ENCODE data around the gene GPR153. TPM values are rescaled to one million over a fixed set of nuclear protein-coding genes. Genes with fewer than 3 reads are reported as not detected.
"Not testable (repeated sequence)": the region's sequence is repeated elsewhere in the genome, so short reads cannot be mapped to it uniquely, and the experiment has no call there.

The GPR153 gene
- total RNA-seq, 2 donors from 2014 or later, result 9.3 to 11.8 TPM

DNA sequence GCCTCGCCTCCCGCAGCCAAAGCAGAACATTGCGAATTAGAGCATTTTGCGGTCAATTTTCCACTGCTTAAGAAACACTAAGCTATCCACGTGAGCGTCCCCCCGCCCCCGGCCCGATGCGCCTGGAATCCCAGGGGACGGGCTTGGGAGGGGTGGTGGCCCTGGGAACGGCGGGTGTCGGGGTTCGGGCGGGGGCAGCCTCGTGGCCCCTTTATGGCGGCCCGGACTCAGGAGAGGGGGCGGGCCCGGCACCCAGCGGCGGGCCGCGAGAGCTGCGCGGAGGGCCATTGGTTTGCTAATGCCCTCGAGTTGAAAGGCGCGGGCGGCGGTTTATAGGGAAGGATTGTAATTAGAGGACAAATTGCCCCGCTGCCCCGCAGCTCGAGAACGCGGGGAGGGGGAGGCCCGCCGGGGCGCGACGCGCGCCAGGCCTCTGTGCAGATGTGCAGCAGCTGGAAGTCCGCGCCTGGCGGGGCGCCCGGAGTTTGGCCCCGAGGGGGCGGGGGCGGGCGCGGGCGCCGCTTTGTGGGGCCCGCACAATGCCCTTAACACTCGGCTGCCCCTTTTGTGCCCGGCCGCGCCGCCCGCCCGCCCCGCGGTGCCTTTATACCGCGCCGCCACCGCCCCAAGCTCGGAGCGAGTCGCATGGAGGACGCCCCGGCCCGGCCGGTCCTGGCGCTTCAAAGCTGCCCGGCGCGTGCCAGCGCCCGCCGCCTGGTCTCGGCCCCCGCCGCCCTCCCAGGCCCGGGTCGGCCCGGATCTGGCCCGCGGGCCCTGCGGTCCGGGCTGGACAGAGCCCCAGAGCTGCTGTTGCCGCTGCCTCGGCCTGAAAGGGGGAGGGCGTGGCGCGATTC, 18.8 kb downstream of the GPR153 start:
- intact Hi-C loops (cut with DNase I), result loop anchor here in 1 of 2 donors (5.0 to 10.0 kb wide), 2 partner anchors 35 to 187 kb away; partner anchors contain the start of gene RNF207
- no peak for DNase-seq (ENCODE audit: low spot score)

DNA sequence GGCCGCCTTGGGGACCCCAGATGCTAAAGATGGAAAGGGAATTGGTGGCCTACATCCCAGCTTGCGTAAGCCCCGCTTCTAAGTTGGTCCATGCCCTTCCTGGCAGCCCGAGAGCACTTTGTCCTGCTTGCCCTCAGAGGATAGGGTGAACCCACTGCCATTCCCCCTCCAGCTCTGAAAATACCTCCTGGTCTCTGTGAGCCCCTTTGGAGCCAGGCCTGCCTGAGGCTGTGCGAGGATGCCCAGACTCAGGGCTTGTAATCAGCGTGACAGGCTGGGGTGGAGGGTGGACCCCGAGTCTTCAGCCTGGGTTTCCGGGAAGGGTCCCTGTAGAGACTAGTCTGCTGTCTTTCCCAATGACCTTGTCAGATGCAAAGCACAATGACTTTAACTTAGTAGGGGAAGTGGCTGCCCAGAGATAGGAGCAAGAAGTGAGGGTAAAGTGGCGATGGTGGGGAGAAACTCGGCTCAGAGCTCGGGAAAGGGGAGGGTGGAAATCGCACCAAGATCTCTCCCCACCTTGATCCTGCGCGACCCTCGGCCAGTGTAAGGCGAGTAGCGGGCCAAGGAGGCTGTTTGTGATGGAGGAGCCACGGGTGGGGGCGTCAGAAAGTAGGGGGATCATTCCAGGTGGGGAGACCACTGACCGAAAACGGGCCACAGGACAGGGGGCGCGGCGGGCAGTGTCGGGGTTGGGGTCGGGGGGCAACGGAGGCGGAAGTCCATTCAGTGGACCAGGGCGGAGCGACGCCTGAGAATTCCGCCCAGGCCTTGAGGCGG, 19.6 kb downstream of the GPR153 start:
- intact Hi-C loops (cut with DNase I), result loop anchor here in 1 of 2 donors (5.0 to 10.0 kb wide), 2 partner anchors 34 to 186 kb away; partner anchors contain the start of gene RNF207
- no peak for DNase-seq (ENCODE audit: low spot score)

DNA sequence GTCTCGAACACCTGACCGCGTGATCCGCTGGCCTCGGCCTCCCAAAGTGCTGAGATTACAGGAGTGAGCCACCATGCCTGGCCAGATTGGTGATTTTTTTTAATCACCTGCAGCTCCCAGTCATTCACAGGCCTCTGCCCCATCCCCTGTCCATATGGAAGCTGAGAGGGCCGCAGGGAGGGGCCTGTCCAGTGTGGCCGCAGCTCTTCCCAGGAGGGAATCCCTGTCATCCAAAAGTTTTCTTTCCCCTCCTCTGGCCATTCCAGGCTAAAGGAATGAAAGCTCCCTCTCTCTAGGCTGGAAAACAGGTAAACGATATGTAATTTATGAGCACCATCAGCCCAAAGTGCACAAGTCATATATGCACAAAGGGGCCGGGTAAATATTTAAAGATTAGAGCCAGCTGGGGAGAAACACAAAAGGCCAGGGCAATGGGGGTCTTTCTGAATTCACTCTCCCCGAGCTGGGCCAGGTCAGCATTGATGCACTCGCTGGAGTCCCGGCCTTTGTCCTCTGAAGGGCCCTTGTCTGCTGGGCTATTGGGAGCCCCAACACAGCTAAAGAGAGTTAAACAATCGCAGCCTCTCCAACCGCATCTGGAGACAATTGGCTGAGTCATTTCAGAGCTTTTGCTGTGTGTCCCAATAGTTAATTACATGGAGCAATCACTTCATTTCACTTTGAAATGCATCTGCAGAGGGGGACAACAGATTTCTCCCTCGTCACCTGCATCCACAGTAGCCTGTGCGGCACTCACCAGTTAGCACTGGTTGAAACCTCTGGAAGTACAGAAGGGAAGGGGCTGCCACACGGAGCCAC, 20.7 kb downstream of the GPR153 start:
- DNase-seq (ENCODE audit: low spot score), result no peak
- intact Hi-C loops (cut with DNase I), result loop anchor here in 1 of 2 donors (5.0 to 10.0 kb wide), 2 partner anchors 33 to 185 kb away; partner anchors contain the start of gene RNF207

DNA sequence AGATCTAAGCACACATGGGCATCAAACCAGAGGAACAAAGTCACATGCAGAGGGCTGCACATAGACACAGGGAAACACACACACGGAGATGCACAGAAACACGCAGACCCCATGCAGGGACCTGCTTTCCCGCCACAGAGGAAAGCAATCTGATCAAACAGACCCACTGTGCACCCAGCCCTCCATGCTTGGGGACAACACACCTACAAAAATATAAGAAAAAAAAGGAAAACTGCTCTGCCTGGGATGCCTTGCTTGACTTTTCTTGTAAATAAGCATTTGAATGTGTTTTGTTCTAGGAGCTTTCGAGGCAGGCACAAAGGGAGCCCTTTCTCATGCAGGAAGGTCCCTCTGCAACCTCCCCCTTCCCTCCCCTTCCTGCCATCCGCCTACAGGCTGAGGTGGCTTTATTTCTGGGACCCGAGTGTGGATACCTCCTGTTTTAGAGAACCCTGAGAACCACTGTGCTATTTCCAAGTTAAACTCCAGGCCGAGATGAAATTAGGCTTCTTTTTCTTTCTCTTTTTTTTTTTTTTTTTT, 21.6 kb downstream of the GPR153 start:
- intact Hi-C loops (cut with DNase I), result no loop called here
- no peak for DNase-seq (ENCODE audit: low spot score)

DNA sequence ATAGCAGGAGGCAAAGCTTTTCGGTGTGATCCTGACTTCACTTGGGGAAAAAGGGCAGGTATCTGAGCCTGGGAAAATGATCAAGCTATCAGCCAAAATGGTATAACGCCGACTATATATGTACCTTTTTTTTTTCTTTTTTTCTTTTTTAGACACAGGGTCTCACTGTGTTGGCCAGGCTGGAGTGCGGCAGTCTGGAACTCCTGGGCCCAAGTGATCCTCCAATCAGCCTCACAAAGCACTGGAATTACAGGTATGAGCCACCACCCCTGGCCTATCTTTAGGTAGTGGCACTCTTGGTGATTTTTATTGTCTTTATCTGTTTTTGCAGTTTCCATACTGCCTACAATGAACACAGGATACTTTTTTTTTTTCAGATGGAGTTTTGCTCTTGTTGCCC, 23.8 kb downstream of the GPR153 start:
- intact Hi-C loops (cut with DNase I), result no loop called here
- DNase-seq (ENCODE audit: low spot score), result no peak

DNA sequence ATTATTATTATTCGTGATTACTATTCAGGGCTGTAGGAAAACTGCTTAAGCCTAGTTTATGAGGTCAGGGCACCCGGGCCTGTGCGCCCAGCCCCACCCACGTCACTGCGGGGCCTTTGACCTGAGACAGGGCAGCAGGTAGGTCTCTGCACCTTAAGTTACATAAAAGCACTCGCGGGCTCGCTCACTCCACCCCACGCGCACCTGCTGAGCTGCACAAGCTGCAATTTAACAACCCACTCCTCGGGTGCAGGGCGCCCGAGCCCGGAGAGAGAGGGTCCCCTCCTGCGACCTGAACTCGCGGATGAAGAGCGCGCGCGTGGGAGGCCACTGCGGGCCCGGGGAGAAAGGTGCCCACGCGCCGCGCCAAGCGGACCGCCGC, 25.6 kb downstream of the GPR153 start:
- intact Hi-C loops (cut with DNase I), result no loop called here
- DNase-seq (ENCODE audit: low spot score), result no peak

DNA sequence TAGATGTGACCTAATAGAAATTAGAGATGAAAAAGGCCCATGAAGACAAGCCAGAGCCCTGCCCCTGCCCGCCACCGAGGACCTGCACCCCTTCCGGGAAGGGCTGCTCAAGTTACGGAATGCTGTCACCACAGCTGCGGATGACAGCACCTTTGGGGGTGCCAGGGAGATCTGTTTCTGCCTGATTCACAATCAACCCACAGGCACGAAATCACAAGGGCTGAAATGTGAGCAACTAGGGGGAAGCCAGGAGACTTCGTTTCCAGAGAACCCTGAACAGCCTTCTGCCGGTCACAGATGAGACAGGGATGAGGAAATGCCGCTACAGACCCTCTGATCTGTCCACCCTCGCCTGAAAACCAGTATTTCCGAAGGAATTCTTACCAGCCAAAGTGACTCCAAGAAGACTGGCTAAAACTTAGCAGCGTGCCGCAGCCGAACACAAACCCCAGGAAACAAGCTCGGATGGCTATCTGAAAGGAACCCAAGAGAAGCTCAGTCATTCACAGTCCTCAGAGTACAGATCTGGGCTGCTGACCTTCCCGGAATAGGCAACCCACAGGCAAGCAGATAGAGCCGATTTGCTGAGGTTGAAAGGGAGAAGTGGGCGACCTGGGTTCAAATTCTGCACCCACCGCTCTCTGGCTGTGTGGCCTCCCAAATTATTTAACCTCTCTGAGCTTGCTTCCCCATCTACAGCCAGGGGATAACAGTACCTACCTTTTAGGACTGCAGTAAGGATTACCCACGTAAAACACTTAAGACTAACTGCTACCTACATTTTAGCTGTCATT, 26.2 kb downstream of the GPR153 start:
- intact Hi-C loops (cut with DNase I), result no loop called here

DNA sequence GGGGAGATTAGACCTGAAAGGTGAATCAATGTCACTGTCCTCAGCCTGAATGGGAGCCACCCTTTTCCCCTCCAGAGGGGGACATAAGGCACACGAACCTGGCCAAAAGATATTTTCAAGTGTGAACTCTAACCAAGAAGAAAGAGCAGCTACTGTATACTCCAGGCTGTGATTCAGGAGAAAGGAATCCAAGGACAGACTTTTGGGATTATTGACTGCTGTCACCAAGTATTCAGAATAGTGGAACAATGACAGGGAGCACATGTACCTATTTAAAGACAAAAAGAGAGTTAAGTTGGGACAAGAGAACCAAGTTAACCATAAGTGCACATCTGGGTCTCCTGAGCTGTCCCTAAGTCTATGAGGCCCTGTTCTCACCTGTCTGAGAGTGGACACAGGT, 27.5 kb downstream of the GPR153 start:
- intact Hi-C loops (cut with DNase I), result no loop called here
- no peak for DNase-seq (ENCODE audit: low spot score)

More for the DNA sequence above, 26.2 kb downstream of the GPR153 start:
- DNase-seq (ENCODE audit: low spot score), result no peak

DNA sequence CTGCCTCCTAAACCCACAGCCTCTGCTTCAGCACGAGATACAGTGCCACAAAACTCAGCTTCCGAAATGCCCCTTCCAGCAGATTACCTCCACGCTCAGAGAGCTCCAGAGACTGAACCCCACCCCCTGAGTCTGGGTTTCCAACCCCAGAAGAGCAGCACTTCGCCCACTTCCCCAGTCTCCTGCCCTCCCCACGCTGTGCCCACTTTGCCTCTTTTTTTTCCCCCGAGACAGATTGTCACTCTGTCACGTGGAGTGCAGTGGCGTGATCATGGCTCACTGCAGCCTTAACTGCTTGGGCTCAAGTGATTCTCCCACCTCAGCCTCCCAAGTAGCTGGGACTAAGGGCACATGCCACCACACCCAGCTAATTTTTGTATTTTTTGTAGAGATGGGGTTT, 35.2 kb downstream of the GPR153 start:
- DNase-seq (ENCODE audit: low spot score), result no peak
- intact Hi-C loops (cut with DNase I), result no loop called here

DNA sequence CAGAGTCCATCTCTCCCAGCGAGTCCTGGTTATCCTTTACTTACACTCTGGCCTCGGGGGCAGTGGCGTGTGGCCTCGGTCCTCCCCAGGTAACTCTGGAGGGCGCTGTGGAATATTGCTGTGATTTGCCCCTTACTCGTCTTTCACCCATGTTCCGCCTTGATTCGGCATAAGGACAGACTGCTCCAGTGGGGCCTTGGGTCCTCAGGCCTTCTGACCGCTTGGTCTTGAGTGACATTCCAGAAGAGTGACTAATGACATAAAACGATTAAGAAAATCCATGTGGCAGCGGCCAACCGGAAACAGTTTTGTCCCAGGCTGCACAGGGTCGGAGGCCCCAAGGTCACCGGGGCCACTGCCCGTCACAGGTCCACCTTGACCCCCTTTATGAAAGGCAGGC, 36.2 kb downstream of the GPR153 start:
- intact Hi-C loops (cut with DNase I), result no loop called here
- DNase-seq (ENCODE audit: low spot score), result no peak

DNA sequence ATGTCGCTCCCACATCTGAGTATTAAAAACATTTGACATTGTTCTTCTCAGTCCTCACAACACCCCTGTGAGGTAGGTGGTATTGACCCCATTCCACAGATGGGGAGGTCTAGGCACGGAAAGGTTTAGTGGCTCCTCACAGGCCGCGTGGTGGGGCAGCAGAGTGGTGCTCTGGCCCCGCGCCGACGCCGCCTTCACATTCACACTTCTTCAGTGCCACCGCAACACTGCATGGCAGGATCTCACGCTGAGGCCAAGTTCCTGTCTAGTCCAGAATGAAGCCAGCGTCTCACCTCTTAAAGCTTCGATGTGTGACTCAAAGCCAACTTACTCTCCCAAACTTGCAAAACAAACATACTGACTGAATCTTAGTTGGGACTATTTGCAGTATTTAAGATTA, 37.3 kb downstream of the GPR153 start:
- intact Hi-C loops (cut with DNase I), result no loop called here
- DNase-seq (ENCODE audit: low spot score), result no peak

DNA sequence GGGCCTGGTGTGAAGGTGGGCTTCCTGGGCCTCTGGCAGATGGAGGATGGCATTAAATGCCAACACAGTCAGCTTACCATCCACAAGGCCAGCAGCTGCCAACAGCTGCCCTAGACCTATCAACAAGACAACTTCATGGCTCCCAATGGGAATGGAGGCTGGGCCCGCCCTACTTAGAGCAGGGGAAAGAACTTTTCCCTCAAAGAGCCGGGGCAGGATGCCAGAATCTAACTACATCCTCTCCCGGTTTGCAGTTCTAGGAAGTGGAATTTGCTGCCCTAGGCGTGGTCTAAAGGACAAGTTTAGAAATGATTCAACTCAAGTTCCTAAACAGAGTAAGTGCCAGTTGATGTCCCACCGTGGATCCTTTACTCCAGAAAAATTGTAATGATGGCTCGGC, 38.3 kb downstream of the GPR153 start:
- DNase-seq (ENCODE audit: low spot score), result no peak
- intact Hi-C loops (cut with DNase I), result no loop called here

DNA sequence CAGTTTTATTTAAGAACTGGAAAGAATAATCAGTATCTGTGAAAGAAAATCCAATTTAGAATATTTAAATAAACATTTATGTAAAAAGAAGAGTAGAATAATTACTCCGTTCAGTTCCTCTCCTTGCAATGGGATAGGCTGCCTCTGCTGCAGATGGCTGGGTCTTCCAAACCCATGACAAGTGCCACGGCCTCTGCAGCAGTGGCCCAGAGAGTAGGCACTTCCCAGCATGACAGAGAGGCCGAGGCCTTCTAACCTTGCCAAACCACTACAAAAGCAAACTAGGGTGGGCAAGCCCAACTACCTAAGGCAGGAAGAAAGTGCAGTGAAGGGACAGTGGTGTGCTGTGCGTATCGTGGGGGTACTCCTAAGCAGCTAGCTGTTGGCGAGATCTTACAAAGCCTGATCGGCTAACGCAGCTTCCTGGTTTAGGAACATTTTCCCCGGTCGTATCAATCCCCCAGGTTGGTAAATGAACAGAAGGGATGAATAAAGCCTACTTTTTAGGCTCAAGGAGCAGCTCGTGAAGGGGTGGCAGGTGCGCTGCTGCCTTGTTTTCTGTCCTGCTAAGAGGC, 39.6 kb downstream of the GPR153 start:
- intact Hi-C loops (cut with DNase I), result no loop called here

DNA sequence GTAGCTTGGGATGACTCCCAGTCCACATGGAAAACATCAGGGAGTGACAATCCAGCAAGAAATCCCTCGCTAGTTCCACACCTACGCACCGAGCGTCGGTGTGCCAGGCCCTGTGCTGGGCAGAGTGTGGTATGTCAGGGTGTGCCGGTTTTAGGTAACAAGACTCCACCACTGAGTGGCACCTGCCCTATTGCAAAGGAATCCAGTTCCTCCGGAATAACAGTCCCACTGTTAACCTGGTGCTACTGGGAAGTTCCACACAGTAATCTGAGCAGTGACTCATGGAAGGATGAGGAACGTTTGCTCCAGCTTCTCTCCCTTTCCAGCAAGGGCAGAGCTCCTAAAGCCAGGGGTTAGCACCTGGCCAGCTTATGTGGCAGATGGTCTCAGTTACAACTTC, 40.7 kb downstream of the GPR153 start:
- intact Hi-C loops (cut with DNase I), result no loop called here
- no peak for DNase-seq (ENCODE audit: low spot score)

More for the DNA sequence above, 39.6 kb downstream of the GPR153 start:
- no peak for DNase-seq (ENCODE audit: low spot score)

DNA sequence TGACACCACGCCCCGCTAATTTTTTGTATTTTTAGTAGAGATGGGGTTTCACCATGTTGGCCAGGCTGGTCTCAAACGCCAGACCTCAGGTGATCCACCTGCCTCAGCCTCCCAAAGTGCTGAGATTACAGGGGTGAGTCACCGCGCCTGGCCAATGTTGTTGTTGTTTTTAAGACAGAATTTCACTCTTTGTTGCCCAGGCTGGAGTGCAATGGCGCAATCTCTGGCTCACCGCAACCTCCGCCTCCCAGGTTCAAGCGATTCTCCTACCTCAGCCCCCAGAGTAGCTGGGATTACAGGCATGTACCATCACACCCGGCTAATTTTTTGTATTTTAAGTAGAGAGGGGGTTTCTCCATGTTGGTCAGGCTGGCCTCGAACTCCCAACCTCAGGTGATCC, 41.3 kb downstream of the GPR153 start:
- DNase-seq (ENCODE audit: low spot score); intact Hi-C loops (cut with DNase I): not testable (repeated sequence)

DNA sequence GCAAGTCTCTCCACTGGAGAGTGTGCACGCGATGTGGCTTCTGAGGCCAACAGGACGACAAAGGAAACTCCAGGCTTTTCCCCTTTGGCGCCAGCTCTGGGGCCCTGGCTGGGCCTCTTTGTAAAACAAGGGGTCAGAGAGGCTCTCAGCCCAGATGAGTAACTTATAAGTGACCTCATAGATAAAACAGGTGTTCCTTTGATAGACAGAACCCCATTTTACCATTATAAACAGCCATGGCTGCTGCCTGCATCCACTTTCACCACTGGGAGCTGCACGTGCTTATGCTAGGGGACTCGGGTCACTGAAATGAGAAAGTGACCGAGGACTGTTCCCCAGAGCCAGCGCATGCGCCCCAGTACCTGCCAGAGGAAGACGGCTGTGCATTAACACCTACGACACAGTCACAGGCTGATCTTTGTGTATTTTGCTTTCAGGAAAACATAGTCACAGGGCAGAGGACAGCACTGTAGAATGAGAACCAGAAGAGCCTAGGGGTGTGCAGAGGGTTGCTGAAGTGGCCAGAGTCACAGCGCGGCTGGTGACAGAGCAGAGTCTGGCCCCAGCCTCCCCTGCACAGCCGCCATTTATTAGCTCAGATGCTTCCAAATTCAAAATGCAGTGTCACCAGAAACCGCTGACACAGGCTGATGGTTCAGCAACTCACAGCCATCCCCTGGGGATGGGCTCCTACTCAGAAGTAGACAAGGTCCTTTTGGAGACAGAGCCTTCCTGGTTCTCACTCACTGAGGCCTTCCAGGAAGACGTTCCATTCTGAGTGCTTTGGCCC, 42.3 kb downstream of the GPR153 start:
- DNase-seq (ENCODE audit: low spot score), result no peak
- intact Hi-C loops (cut with DNase I), result no loop called here

DNA sequence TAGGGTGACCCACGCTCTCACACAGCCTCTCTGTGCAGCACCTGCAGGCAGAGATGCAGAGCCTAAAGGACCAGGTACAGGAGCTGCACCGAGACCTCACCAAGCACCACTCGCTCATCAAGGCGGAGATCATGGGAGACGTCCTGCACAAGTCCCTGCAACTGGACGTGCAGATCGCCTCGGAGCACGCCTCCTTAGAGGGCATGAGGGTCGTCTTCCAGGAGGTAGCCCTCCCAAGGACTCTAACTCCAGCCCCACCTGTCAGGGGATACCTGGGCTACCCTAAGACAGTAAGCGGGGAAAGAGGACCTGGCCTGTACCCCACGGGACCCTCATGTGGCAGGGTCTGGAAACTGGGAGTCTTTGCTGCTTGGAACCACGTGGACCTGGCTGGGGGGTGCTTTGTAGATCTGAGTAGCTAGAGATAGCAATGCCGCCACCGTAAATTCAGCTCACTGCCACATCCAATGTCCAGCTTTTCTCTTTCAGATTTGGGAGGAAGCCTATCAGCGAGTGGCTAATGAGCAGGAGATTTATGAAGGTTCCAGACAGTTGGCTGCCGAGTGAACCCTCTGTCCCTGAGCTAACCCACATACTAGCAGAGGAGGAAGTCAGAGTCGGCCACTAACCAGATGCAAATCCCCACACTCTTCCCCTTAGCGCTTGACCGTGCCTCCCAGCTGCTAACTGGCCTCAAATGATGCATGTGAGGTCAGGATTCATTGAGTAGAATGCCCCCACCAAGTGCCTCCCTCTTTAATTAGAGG, 48.5 kb downstream of the GPR153 start:
- intact Hi-C loops (cut with DNase I), result no loop called here
- no peak for DNase-seq (ENCODE audit: low spot score)
